Left ventricle myocardium superior (tissue), 1 donor: ENCODE results near the gene ZNF101. TPM values are rescaled to one million over a fixed set of nuclear protein-coding genes. Genes with fewer than 3 reads are reported as not detected.
"Not testable (repeated sequence)": the region's sequence is repeated elsewhere in the genome, so short reads cannot be mapped to it uniquely, and the experiment has no call there.

Experiments
- ATAC-seq: fragments of 200-7000 bp; cut with Tn5 transposase; one replicate; pipeline ENCODE4 v1.9.1; 2020; ENCODE audit warnings: mild to moderate bottlenecking, moderate library complexity
- DNase-seq: peaks from one replicate; pipeline ENCODE4 v3.0.0-alpha.2; 2020
- intact Hi-C: fragments of 100-400 bp; cut with micrococcal nuclease; formaldehyde crosslinking; loops from one replicate; pipeline ENCODE4 v1.11.0; 2022
- total RNA-seq: library from RNA; stranded (reverse); fragmentation: NEBNext Ultra II Directional; extraction: Animal tissue kit (Norgen Biotek cat#: 25700); gene quantifications from one replicate; pipeline ENCODE4 v1.2.1, GENCODE V29; 2021
- donor health status: DM: no; HTN: yes; CAD: no; lungs with severe emphysema.

ZNF101 gene
- total RNA-seq, 1 donor from 2014 or later, result 3.7 TPM

DNA sequence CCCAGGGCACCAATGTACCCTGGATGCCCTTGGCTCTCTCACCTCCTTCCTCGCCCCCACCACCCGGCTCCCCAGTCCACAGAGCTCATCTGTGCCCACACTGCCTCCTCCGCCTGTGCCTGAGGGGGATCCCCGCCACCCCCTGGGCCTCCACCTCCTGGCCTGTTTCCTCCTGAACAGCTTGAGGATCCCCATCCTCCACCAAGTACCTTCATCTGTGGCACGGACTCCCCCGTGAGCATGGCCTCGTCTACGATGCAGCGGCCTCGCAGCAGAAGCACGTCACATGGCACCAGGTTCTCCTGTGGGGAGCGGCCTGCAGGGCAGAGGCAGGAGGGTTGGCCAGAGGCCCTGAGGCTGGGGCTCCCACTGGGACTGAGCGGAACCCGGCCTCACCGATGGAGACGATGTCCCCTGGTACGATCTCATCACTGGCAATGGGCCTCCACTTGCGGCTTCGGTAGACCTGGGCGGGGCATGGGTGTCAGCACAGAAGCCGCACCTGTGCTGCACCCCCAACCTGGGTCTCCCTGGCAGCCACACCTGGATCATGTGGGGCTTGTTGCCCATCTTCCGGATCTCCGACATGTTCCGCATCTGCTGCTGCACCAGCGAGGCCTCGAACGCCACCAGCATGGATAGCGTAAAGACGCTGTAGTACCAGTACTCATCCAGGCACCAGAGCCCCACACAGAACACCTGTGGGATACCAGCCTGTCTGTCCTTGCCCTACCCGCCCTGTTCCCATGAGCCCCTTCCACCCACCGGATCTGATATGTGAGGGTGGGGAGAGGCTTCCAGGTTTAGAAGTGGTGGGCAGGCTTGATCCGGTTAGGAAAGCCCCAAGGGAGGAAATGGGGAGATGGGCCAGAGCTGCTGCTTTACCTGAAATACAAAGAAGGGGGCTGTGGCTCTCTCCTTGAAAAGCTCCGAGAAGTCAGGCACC, 11.9 kb upstream of the ZNF101 start:
- DNase-seq, result no peak
- ATAC-seq, result no peak
- intact Hi-C loops, result no loop called here

DNA sequence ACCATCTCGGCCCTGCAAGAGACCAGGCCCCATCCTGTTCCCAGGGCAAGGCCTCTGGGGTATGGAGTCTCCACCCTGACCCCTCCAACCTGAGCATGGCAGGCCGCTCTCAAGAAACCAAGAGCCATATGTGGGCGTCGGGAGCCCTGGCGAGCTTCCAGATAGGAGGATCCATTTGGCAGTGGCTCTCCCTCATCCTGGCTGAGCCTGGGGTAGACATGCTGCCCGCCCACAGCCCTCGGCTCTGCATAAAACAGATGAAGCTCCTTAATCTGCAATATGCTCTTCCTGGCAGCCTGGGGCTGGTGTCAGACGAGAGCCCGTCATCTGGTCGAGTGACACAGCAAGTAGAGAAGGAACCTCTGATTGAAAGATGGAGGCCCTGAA, 11.2 kb upstream of the ZNF101 start:
- intact Hi-C loops, result no loop called here
- no peak for DNase-seq

DNA sequence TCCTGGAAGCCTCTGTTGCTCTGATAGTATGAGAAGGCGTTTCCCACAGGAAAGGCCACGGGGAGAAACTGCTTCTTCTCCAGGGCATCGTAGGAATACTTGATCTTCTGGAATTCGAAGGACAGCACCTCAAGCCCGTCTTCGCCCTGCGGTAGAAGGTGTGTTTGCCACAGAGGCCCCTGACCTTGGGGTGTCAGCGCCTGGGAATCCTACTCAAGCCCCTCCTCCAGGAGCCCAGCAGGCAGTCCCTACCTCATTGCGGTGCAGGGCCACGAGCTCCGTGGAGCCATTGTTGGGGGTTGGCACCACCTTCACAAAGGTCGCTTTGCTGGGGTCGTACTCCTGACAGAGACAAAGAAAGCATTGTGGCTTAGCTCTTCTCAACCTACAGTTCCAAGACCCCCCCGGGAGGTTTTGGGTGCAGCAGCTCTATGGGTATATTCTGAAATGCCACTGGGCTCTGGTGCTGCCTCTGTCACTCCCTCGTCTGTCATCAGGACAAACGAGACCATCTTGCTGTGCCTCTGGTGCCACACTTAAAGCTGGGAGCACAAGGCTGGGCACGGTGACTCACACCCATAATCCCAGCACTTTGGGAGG, 8.9 kb upstream of the ZNF101 start:
- peak; percentile 18 for DNase-seq
- no peak for ATAC-seq
- intact Hi-C loops, result no loop called here

More for the DNA sequence above, 11.2 kb upstream of the ZNF101 start:
- no peak for ATAC-seq

DNA sequence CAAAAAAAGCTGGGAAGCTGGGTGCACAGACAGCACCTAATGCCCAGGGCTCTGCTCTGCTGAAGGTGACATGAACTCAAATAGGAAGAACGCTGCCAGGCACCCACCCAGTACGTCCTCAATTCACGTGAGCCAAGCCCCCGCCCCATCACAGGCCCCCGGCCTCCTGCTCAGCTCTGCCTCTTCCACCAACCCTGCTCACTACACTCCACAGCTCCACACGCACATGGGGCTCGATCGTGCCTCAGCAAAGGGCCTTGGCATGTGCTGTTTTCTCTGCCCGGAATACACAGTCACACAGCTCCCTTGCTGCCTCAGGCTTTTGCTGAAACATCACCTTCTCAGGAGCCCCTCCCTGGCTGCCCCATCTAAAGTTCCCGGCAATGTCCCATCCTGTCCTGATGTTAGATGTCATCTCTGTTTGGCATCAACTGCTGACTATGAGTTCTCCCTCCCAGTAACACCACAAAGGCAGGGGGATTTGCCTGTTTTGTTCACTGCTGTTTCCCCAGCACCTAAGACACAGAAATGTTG, 7.4 kb upstream of the ZNF101 start:
- intact Hi-C loops, result no loop called here
- ATAC-seq (no peak), DNase-seq (peak; percentile 19)

DNA sequence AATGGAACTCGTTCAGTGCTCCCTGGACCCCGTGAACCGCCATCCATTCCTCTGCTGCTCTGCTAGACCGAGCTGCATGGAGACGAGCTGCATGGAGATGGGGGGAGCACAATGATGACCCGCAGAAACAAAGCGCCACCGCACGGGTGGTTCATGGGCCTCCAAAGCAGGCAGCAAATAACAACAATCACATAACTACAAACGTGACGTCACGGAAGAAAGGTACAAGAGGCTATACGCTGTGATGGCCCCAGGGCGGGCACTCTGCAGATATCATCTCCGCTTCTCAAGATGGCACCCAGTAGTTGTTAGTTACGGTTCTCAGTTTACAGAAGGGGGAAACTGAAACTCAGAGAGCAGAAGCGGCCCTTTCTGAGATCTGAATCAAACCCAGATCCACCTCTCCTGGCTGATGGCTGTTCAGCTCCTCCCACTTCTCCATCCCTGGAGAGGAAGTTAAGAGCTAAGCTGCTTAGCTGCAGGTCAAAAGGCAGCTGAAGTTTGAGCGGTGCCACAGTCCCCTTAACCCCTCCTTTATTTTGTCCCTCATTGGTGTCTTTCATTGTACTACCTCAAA, 6.9 kb upstream of the ZNF101 start:
- no peak for ATAC-seq
- peak; percentile 23 for DNase-seq
- intact Hi-C loops, result no loop called here

DNA sequence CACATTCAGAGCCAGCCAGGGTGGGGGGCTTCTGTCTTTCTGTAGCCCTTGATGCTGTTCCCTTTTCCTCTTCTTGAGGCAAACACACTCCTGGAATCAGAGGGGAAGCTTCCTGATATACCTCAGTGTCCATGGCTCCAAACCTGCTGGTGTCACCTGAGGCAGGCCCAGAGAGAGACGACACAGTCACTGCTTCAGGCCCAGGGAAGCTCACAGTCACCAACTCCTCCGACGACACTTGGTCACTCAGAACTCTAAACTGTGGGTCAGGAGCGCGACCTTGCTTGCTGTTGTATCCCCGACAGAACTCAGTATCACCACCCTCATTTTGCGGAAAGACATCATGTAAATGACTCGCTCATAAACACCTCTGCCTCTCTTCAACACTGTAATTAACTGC, 6.3 kb upstream of the ZNF101 start:
- intact Hi-C loops, result no loop called here
- peak; percentile 5 for DNase-seq
- no peak for ATAC-seq

DNA sequence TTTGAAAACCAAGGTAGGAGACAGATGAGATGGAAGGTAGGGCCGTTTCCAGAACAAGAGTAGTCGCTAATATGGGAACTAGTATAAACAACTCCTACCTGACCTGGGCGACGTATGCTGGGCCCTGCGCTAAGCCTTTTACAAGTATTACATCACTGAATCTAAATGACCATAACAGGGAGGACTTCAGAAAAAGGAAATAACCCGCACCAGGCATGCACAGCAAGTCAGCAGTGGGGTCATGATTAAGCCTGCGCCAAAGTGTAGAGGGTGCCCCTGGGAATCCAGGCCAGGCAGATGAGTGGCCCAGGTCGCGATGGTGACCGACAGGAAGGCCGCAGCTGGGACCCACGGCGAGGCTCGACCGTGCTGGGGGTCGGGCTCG, 5.8 kb upstream of the ZNF101 start:
- intact Hi-C loops, result no loop called here
- DNase-seq (no peak), ATAC-seq (no peak)

DNA sequence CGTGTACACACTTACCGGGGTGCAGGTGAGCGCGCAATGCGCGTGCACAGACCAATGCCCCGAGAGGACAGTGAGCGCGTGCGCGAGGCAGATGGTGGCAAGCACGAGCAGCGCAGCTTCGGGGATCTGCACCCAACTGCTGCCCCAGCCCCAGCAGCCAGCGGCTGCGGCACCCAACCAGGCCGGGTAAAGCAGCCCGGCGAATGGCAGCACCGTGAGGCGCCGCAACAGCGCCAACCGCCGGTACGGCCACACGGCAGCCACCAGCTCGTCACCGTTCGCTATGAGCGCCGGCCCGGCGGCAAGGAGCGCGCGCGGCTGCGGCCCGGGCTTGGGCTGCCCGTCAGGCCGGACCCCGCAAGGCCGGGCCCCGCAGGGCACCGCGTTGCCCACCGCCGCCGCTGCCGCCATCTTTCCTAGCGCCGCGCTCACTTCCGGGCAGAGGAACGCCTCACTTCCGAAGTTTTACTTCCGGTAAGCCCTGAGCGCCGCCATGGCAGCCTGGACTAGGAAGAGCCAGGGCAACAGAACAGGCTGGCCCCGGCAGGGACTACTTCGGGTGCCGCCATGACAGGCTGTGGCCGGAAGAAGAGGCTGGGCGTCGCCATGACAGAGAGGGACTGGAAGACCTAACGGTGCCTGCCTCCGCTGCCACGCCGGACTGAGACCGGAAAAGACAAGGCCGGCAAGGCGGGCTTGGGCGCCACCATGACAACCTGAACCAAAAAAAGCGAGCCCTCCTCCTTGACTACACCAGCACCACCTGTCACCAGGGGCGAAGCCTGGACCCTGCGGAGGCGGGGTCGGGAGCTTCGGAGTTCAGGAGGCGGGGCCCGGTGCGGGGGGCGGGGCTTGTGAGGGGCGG, 5.2 kb upstream of the ZNF101 start, which contains the start of gene ATP13A1:
TSS of gene ATP13A1 (minus strand) at position 421 of the 865 bp plus-strand sequence. CDS start at position 411, 10 bp downstream.
- ATAC-seq (peak; percentile 97), DNase-seq (peak; percentile 98)
- intact Hi-C loops, result no loop called here

DNA sequence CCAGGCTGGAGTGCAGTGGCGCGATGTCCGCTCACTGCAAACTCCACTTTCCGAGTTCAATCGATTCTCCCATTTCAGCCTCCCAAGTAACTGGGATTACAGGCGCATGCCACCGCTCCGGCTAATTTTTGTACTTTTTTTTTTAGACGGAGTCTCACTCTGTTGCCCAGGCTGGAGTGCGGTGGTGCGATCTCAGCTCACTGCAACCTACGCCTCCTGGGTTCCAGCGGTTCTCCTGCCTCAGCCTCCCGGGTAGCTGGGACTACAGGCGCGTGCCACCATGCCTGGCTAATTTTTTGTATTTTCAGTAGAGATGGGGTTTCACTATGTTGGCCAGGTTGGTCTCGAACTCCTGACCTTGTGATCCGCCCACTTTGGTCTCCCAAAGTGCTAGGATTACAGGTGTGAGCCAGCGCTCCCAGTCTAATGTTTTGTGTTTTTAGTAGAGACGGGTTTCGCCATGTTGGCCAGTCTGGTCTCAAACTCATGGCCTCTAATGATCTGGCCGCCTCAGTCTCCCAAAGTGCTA, 3.2 kb upstream of the ZNF101 start:
- ATAC-seq, intact Hi-C loops: not testable (repeated sequence)
- peak; percentile 2 for DNase-seq

DNA sequence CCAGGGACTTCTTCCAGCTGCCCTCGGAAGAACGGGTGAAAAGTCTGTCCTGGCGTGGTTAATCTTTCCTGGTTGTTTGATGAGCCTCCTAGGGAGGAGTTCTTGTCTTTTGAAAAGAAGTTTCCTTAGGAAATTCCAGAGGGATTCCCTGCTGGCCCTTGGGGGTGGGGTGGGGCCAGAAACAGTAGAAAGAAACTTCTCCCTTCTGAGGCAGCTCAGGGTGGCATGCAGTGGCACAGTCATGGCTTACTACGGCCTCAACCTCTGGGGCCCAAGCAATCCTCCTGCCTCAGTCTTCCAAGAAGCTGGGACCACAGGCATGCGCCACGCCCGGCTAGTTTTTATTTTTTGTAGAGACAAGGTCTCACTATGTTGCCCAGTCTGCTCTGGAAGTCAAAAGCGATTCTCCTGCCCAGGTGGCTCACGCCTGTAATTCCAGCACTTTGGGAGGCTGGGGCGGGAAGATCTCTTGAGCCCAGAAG, 1.5 kb downstream of the ZNF101 start:
- DNase-seq (peak; percentile 10), ATAC-seq (no peak)
- intact Hi-C loops, result no loop called here

DNA sequence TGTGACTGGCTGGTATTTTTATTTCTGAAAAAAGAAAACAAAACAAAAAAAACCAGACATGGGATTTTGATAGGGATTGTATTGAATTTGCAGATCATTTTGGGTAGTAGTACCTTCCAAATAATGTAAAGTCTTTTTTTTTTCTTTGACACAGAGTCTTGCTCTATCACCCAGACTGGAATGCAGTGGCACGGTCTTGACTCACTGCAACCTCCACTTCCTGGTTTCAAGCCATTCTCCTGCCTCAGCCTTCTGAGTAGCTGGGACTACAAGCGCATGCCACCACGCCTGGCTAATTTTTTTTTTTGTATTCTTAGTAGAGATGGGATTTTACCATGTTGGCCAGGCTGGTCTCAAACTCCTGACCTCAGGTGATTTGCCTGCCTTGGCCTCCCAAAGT, 4.2 kb downstream of the ZNF101 start:
- no peak for ATAC-seq
- intact Hi-C loops, result no loop called here
- no peak for DNase-seq

DNA sequence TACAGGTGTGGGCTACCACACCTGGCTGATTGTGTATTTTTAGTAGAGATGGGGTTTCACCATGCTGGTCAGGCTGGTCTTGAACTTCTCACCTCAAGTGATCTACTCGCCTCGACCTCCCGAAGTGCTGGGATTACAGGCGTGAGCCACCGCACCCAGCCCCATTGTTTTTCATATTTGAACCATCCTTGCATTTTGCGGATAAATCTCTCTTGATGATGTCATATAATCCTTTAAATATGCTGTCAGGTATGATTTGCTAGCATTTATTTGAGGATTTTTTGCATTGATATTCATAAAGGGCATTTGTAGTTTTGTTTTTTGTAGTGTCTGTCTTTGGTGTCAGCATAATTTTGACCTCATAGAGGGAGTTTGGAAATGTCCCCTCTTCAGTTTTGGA, 5.7 kb downstream of the ZNF101 start:
- intact Hi-C loops, result no loop called here

DNA sequence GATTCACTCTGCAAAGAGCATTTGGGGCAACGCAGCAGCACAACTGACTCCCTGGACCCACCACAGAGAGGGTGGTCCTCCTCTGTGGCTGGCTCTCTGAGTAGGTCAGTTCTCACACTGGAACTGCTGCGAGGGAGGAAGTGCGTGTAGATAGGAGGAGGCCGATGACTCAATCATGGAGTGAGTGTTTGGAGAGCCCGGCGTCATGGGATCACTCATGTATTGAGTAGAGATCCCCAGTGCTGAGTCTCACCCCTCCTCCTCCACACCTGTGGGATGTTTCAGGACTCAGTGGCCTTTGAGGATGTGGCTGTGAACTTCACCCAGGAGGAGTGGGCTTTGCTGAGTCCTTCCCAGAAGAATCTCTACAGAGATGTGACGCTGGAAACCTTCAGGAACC, 8.9 kb downstream of the ZNF101 start:
- ATAC-seq (no peak), DNase-seq (no peak)
- intact Hi-C loops, result no loop called here

More for the DNA sequence above, 5.7 kb downstream of the ZNF101 start:
- peak; percentile 6 for DNase-seq
- no peak for ATAC-seq

DNA sequence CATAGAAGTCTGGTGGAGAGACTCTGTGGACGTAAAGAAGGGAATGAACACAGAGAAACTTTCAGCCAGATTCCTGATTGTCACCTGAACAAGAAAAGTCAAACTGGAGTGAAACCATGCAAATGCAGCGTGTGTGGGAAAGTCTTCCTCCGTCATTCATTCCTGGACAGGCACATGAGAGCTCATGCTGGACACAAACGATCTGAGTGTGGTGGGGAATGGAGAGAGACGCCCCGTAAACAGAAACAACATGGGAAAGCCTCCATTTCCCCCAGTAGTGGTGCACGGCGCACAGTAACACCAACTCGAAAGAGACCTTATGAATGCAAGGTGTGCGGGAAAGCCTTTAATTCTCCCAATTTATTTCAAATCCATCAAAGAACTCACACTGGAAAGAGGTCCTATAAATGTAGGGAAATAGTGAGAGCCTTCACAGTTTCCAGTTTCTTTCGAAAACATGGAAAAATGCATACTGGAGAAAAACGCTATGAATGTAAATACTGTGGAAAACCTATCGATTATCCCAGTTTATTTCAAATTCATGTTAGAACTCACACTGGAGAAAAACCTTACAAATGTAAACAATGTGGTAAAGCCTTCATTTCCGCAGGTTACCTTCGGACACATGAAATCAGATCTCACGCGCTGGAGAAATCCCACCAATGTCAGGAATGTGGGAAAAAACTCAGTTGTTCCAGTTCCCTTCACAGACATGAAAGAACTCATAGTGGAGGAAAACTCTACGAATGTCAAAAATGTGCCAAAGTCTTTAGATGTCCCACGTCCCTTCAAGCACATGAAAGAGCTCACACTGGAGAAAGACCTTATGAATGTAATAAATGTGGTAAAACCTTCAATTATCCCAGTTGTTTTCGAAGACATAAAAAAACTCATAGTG, 10.8 kb downstream of the ZNF101 start:
- ATAC-seq (no peak), DNase-seq (no peak)
- intact Hi-C loops, result no loop called here

DNA sequence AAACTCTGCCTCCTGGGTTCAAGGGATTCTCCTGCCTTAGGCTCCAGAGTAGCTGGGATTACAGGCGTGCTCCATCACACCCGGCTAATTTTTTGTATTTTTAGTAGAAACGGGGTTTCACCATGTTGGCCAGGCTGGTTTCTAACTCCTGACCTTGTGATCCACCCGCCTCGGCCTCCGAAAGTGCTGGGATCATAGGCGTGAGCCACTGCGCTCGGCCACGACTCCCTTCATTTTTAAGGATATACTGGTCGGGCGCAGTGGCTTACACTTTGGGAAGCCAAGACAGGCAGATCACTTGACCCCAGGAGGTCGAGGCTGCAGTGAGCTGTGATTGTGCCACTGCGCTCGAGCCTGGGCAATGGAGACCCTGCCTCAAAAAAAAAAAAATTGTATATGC, 17.5 kb downstream of the ZNF101 start:
- intact Hi-C loops, DNase-seq, ATAC-seq: not testable (repeated sequence)

DNA sequence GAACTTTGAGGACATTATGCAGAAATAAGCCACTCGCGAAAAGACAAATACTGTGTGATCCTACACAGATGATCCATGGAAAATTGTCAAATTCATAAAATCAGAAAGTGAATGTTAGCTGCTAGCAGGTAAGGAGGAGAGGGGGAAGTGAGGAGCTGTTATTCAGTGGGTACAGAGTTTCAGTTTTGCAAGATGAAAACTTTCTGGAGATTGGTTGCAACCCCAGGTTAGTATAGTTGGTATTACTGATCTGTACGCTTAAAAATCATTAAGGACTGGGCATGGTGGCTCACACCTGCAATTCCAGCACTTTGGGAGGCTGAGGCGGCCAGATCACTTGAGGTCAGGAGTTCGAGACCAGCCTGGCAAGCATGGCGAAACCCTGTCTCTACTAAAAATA, 17.9 kb downstream of the ZNF101 start:
- intact Hi-C loops, result no loop called here
- DNase-seq (no peak), ATAC-seq (no peak)

DNA sequence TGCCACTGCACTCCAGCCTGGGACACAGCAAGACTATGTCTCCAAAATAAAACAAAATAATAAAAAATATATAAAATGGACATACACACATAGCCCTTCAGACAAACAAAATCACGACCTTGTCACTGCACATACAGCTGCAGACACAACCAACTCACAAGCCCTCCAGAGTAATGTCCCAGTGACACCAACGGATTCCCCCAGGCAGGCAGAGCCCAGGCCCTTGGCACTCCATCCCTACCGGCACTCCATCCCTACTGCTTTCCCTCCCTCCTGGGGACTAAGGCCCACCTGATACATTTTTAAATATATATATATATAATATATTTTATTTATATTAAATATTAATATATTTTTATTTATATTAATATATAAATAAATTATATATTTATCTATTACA, 18.5 kb downstream of the ZNF101 start:
- DNase-seq (no peak), ATAC-seq (no peak)
- intact Hi-C loops, result no loop called here

DNA sequence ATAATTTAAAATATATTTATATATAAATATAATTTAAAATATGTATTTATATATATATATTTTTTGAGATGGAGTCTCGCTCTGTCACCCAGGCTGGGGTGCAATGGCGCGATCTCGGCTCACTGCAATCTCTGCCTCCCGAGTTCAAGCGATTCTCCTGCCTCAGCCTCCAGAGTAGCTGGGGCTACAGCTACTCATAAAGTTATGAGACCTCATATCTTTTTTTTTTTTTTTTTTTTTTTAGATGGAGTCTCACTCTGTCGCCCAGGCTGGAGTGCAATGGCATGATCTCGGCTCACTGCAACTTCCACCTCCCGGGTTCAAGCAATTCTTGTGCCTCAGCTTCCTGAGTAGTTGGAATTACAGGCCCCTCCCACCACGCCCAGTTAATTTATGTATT, 20.4 kb downstream of the ZNF101 start:
- ATAC-seq, DNase-seq, intact Hi-C loops: not testable (repeated sequence)
